K562 (cell line): ENCODE measurements around the gene MEGF11. TPM values are rescaled to one million over a fixed set of nuclear protein-coding genes. Genes with fewer than 3 reads are reported as not detected.
A peak's percentile ranks its signal among the peaks of the same experiment; 100 is the strongest.

ENCODE experiments used
- GABPB1 ChIP-seq: sonication (generic); formaldehyde crosslinking; IDR thresholded peaks from 2 replicates; pipeline ENCODE4 v1.8.0; 2022; ENCODE audit warnings: mild to moderate bottlenecking, missing genetic modification reagents
- HMG20A ChIP-seq: fragments of 450-650 bp; formaldehyde crosslinking; conservative IDR thresholded peaks from 2 replicates; pipeline ENCODE4 v1.4.0; 2020; ENCODE audit warnings: mild to moderate bottlenecking, mixed read lengths
- NR2C1 ChIP-seq, 2 experiments: fragments of 450-650 bp; IDR thresholded peaks; 2 replicates each; pipeline ENCODE4 v1.6.1; 2017; ENCODE audit warnings: mild to moderate bottlenecking in 2 of 2, antibody characterized with exemption in 1 of 2, inconsistent platforms in 1 of 2, missing compliant biosample characterization in 1 of 2, missing genetic modification characterization in 1 of 2
- POLR2B ChIP-seq: fragments of 450-650 bp; IDR thresholded peaks from 2 replicates; pipeline ENCODE4 v1.6.1; 2018; ENCODE audit warnings: low read depth; ENCODE audit not compliant: partially characterized antibody
- RBM17 ChIP-seq: fragments of 200-400 bp; formaldehyde crosslinking; IDR thresholded peaks from 2 replicates; pipeline ENCODE4 v1.6.1; 2017; ENCODE audit warnings: low read depth, mild to moderate bottlenecking, low read length, borderline replicate concordance
- RFX7 ChIP-seq: fragments of 250-450 bp; sonication (Bioruptor Pico); IDR thresholded peaks from 2 replicates; pipeline ENCODE4 v1.5.1; 2021; ENCODE audit warnings: mild to moderate bottlenecking
- SMC3 ChIP-seq: conservative IDR thresholded peaks from 2 replicates; pipeline ENCODE4 v1.6.1; 2011; ENCODE audit warnings: low read depth, low read length, improper control_type of control experiment; ENCODE audit not compliant: insufficient read depth
- TCF7 ChIP-seq: sonication (generic); IDR thresholded peaks from 2 replicates; pipeline ENCODE4 v1.6.1; 2016; ENCODE audit warnings: antibody characterized with exemption, borderline replicate concordance
- XRCC5 ChIP-seq: fragments of 200-400 bp; formaldehyde crosslinking; IDR thresholded peaks from 2 replicates; pipeline ENCODE4 v1.6.1; 2017; ENCODE audit warnings: low read depth, mild to moderate bottlenecking, low read length
- ZNF347 ChIP-seq: fragments of 450-650 bp; formaldehyde crosslinking; IDR thresholded peaks from 2 replicates; pipeline ENCODE4 v1.4.0; 2020; ENCODE audit warnings: low read depth, mild to moderate bottlenecking, moderate library complexity
- ZNF408 ChIP-seq: fragments of 250-450 bp; sonication (Bioruptor Pico); IDR thresholded peaks from 2 replicates; pipeline ENCODE4 v1.4.0; 2020; ENCODE audit warnings: low read depth, mild to moderate bottlenecking, moderate library complexity
- ZNF589 ChIP-seq: fragments of 200-800 bp; sonication (Bioruptor generic); IDR thresholded peaks from 2 replicates; pipeline ENCODE4 v1.6.1; 2016; ENCODE audit warnings: low read depth, missing genetic modification characterization, missing compliant biosample characterization
- polyA plus RNA-seq, 8 experiments: library from polyadenylated mRNA; depleted of rRNA in 4 of 8; stranded (reverse) in 5 of 8; unstranded in 3 of 8; fragments of >200 nt; fragmentation: Nextera tagmentation in 2 of 8; fragmentation: Illumina TruSeq in 1 of 8; extraction: Ambion mirVana in 2 of 8; extraction: Trizol in 1 of 8; gene quantifications; 2 replicates each; pipeline versions ENCODE4 v1.2.1 to v1.2.3, GENCODE V29; 2011 to 2014; ENCODE audit warnings: inconsistent platforms in 1 of 8, missing spikeins in 1 of 8
- total RNA-seq, 7 experiments: library from RNA; depleted of rRNA in 6 of 7; stranded (reverse); fragments of >200 nt in 6 of 7; fragmentation: Illumina TruSeq in 2 of 7; extraction: Trizol in 2 of 7; gene quantifications; 2 replicates each; pipeline versions ENCODE4 v1.2.1 to v1.2.3, GENCODE V29; 2011 to 2021; ENCODE audit warnings: low replicate concordance in 1 of 7
- TF ChIP-seq, protein P1 (sequence below): fragments of 250-450 bp; sonication (Bioruptor Pico); IDR thresholded peaks from 2 replicates; pipeline ENCODE4 v1.4.0; 2020; ENCODE audit warnings: mild to moderate bottlenecking, moderate library complexity, borderline replicate concordance
- TF ChIP-seq, protein P2 (sequence below): fragments of 450-650 bp; formaldehyde crosslinking; IDR thresholded peaks from 2 replicates; pipeline ENCODE4 v1.4.0; 2020; ENCODE audit warnings: mild to moderate bottlenecking, moderate library complexity
- TF ChIP-seq, protein P3 (sequence below): fragments of 450-650 bp; formaldehyde crosslinking; IDR thresholded peaks from 2 replicates; pipeline ENCODE4 v1.4.0; 2022; ENCODE audit warnings: missing genetic modification characterization
- TF ChIP-seq, protein P4 (sequence below): fragments of 450-650 bp; IDR thresholded peaks from 2 replicates; pipeline ENCODE4 v1.6.1; 2016; ENCODE audit warnings: antibody characterized with exemption

Gene MEGF11
- total and polyA plus RNA-seq, 9 of the 15 experiments (the other 6 are each of a cell fraction or from before 2014, with no cell fraction given): 0.06 to 0.23 (median 0.20) TPM; not detected in 6

DNA sequence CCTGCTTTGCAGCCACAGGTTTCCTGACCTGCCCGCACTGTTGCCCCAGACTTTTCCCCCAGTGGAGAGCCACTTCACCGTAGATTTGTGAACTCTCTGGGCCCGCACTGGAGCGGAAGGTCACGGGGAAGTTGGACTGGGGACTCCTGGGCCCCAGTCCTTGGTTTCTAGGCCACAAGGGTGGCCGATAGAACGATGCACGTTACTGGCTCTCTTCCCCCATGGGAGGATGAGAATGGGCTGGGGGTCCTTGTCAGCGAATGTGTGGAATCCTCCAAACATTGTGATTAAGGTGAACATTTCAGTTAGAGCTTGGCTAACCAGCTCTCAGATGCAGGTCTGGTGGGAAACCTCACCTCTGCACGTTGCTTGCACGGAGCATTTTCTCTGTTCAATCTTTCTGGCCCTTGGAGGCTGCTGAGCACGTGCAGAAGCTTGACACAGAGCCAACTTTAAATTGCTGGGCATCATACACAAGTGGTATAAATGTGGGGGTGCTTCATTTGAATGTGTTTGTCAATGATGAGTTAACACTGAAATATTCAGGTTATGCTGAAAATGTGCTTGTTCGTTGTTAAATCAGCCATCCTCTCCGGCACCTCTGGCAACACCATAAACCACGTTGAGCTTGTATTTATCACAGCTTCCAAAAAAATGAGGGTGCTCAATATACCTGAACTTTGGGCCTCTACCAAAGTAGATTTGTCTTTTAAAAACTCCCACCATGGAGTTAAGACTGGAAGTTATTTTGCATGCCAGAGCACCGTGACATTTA, 40.8 kb upstream of the MEGF11 start (continued):
- TF ChIP-seq, protein P1, sequence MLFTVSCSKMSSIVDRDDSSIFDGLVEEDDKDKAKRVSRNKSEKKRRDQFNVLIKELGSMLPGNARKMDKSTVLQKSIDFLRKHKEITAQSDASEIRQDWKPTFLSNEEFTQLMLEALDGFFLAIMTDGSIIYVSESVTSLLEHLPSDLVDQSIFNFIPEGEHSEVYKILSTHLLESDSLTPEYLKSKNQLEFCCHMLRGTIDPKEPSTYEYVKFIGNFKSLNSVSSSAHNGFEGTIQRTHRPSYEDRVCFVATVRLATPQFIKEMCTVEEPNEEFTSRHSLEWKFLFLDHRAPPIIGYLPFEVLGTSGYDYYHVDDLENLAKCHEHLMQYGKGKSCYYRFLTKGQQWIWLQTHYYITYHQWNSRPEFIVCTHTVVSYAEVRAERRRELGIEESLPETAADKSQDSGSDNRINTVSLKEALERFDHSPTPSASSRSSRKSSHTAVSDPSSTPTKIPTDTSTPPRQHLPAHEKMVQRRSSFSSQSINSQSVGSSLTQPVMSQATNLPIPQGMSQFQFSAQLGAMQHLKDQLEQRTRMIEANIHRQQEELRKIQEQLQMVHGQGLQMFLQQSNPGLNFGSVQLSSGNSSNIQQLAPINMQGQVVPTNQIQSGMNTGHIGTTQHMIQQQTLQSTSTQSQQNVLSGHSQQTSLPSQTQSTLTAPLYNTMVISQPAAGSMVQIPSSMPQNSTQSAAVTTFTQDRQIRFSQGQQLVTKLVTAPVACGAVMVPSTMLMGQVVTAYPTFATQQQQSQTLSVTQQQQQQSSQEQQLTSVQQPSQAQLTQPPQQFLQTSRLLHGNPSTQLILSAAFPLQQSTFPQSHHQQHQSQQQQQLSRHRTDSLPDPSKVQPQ (CRISPR knock-in tag): no peak
- TF ChIP-seq, protein P2, sequence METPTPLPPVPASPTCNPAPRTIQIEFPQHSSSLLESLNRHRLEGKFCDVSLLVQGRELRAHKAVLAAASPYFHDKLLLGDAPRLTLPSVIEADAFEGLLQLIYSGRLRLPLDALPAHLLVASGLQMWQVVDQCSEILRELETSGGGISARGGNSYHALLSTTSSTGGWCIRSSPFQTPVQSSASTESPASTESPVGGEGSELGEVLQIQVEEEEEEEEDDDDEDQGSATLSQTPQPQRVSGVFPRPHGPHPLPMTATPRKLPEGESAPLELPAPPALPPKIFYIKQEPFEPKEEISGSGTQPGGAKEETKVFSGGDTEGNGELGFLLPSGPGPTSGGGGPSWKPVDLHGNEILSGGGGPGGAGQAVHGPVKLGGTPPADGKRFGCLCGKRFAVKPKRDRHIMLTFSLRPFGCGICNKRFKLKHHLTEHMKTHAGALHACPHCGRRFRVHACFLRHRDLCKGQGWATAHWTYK (CRISPR knock-in tag): no peak
- no peak for TF ChIP-seq HMG20A (CRISPR knock-in tag)
- TF ChIP-seq POLR2B: no peak
- no peak for TF ChIP-seq SMC3
- TF ChIP-seq NR2C1 (IDR thresholded peaks at IDR 0.05): no peak
- TF ChIP-seq NR2C1 (tag; IDR thresholded peaks at IDR 0.05): no peak; the same call in 1 of the 2 replicates
- TF ChIP-seq GABPB1: peak; percentile 26
- no peak for TF ChIP-seq TCF7
- no peak for TF ChIP-seq RFX7
- TF ChIP-seq, protein P3, sequence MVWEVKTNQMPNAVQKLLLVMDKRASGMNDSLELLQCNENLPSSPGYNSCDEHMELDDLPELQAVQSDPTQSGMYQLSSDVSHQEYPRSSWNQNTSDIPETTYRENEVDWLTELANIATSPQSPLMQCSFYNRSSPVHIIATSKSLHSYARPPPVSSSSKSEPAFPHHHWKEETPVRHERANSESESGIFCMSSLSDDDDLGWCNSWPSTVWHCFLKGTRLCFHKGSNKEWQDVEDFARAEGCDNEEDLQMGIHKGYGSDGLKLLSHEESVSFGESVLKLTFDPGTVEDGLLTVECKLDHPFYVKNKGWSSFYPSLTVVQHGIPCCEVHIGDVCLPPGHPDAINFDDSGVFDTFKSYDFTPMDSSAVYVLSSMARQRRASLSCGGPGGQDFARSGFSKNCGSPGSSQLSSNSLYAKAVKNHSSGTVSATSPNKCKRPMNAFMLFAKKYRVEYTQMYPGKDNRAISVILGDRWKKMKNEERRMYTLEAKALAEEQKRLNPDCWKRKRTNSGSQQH (CRISPR knock-in tag): no peak
- TF ChIP-seq RBM17: no peak
- no peak for TF ChIP-seq XRCC5
- TF ChIP-seq ZNF589 (CRISPR knock-in tag): no peak
- TF ChIP-seq ZNF408 (CRISPR knock-in tag): no peak
- TF ChIP-seq ZNF347 (CRISPR knock-in tag): no peak
- TF ChIP-seq, protein P4, sequence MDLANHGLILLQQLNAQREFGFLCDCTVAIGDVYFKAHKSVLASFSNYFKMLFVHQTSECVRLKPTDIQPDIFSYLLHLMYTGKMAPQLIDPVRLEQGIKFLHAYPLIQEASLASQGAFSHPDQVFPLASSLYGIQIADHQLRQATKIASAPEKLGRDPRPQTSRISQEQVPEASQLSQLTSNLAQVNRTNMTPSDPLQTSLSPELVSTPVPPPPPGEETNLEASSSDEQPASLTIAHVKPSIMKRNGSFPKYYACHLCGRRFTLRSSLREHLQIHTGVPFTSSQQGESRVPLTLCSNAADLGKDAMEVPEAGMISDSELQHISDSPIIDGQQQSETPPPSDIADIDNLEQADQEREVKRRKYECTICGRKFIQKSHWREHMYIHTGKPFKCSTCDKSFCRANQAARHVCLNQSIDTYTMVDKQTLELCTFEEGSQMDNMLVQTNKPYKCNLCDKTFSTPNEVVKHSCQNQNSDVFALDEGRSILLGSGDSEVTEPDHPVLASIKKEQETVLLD: no peak
